ENCODE data around the gene PTPRM. TPM values are rescaled to one million over a fixed set of nuclear protein-coding genes. Genes with fewer than 3 reads are reported as not detected.

The PTPRM gene
- total RNA-seq, 4 donors from 2014 or later = 81.5 to 98.9 (median 86.8) TPM

DNA sequence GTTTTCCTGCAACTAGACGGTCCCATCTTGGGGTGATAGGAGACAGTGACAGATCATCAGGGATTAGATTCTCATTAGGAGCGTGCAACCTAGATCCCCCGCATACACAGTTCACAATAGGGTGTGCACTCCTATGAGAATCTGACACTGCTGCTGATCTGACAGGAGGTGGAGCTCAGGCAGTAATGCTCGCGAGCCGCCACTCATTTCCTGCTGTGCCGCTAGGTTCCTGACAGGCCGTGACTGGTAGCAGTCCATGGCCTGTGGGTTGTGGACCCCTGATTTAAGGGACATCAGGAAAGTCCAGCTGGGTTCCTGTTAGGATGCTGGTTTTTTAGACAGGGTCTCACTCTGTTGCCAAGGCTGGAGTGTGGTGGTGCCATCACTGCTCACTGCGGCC is 48.7 kb downstream of the PTPRM start:
- 75% methylated on average over 3 of the region's 9 CpGs; no CpG with 5 or more reads in 1 of the 2 donors for WGBS, 2 donors (ENCODE audit: low coverage in 1 of 2)
- ATAC-seq = no peak
- Histone ChIP-seq H3K27me3 (no peaks in the 10 kb centered on the region), H3K4me3 (no peak overlapping the region), H3K9me3 (no peaks in the 10 kb centered on the region), H3K4me1 (peaks cover 7 to 57% (median 23%) of the 10 kb centered on the region in 3 donors), H3K36me3 (no peaks in the 10 kb centered on the region), H3K27ac (peak overlapping the region in 1 of 4 donors; percentile 14)
- TF ChIP-seq POLR2AphosphoS5 (IDR thresholded peaks at IDR 0.05) = no peak
- TF ChIP-seq, protein P1, sequence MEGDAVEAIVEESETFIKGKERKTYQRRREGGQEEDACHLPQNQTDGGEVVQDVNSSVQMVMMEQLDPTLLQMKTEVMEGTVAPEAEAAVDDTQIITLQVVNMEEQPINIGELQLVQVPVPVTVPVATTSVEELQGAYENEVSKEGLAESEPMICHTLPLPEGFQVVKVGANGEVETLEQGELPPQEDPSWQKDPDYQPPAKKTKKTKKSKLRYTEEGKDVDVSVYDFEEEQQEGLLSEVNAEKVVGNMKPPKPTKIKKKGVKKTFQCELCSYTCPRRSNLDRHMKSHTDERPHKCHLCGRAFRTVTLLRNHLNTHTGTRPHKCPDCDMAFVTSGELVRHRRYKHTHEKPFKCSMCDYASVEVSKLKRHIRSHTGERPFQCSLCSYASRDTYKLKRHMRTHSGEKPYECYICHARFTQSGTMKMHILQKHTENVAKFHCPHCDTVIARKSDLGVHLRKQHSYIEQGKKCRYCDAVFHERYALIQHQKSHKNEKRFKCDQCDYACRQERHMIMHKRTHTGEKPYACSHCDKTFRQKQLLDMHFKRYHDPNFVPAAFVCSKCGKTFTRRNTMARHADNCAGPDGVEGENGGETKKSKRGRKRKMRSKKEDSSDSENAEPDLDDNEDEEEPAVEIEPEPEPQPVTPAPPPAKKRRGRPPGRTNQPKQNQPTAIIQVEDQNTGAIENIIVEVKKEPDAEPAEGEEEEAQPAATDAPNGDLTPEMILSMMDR (IDR thresholded peaks at IDR 0.05) = no peak
- TF ChIP-seq EP300 (IDR thresholded peaks at IDR 0.05) = no peak
- TF ChIP-seq POLR2A (IDR thresholded peaks at IDR 0.05) = no peak

DNA sequence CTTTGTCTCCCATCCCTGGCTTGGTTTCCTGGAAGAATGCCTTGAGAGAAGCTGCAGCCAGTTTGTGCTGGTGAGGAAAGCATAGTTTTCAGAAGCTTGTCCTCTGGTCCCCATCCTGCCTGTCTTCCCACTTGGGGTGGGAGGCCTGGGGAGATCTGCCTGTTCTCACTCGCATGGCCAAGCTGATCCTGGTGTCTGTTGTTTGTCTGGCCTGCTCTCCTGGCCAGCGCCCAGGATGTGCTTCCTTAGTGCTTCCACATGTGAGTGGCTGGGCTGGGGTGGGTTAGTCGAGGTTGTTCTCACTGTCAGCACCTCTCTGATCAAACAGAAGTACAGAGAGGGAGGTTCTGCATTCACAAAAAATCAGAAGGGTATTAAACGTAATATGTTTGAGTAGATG is 49.5 kb downstream of the PTPRM start:
- 44 to 48% methylated on average over 2 of the region's 4 CpGs for WGBS, 2 donors (ENCODE audit: low coverage in 1 of 2)
- no peaks in the 10 kb centered on the region for H3K36me3 ChIP-seq
- no peaks in the 10 kb centered on the region for H3K9me3 ChIP-seq
- no peaks in the 10 kb centered on the region for H3K27me3 ChIP-seq
- ATAC-seq = no peak
- H3K27ac ChIP-seq = peak overlapping the region in 1 of 4 donors; percentile 32
- TF ChIP-seq, protein P1 (IDR thresholded peaks at IDR 0.05) = no peak
- no peak for TF ChIP-seq POLR2AphosphoS5 (IDR thresholded peaks at IDR 0.05)
- TF ChIP-seq EP300 (IDR thresholded peaks at IDR 0.05) = no peak
- TF ChIP-seq POLR2A (IDR thresholded peaks at IDR 0.05) = no peak
- H3K4me3 ChIP-seq = no peak overlapping the region
- H3K4me1 ChIP-seq = peaks cover 7 to 57% (median 23%) of the 10 kb centered on the region in 3 donors

GRCh38 chr18:7617738-7618422 is 50.8 kb downstream of the PTPRM start:
- 24 to 44% methylated on average over 7 of the region's 7 CpGs for WGBS, 2 donors (ENCODE audit: low coverage in 1 of 2)
- TF ChIP-seq EP300 (IDR thresholded peaks at IDR 0.05) (no peak), POLR2A (IDR thresholded peaks at IDR 0.05) (no peak), POLR2AphosphoS5 (IDR thresholded peaks at IDR 0.05) (no peak)
- TF ChIP-seq, protein P1 (IDR thresholded peaks at IDR 0.05) = no peak
- Histone ChIP-seq H3K4me1 (peaks cover 9 to 66% (median 28%) of the 10 kb centered on the region in 3 donors), H3K9me3 (no peaks in the 10 kb centered on the region), H3K4me3 (no peak overlapping the region), H3K27ac (peak overlapping the region in 3 of 4 donors; percentile 21 to 53 (median 41)), H3K36me3 (no peaks in the 10 kb centered on the region), H3K27me3 (no peaks in the 10 kb centered on the region)
- peak; percentile 70 for ATAC-seq

DNA sequence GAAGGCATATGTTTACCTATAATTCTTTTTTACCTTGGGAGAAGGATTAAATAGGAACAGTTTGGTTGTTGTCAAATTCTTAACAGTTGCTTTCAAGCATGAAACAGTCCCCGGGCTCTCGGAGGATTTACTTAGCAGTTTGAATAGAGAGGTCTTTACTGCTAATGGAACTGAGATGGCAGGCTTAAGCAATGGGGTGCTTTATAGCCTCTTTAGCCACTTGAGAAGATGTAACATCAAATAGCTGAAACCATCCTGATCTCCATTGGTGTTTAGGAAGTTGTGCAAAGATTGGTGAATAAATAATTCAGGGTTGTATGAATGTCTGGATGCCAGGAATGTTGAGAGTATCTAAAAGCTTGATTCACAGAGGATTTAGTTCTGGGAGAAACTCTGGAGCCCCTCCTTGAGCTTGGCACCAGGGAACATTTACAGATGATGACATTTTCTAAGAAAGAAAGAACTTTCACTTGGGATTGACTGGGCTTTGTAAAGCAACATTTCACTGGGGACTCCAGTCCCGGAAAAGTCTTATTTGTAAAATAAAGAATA is 51.9 kb downstream of the PTPRM start:
- WGBS, 2 donors (ENCODE audit: low coverage in 1 of 2) = 56 to 73% methylated on average over 3 of the region's 3 CpGs
- Histone ChIP-seq H3K9me3 (no peaks in the 10 kb centered on the region), H3K27me3 (no peaks in the 10 kb centered on the region), H3K4me1 (peaks cover 9 to 76% (median 28%) of the 10 kb centered on the region in 3 donors), H3K4me3 (no peak overlapping the region), H3K36me3 (no peaks in the 10 kb centered on the region), H3K27ac (peak overlapping the region in 1 of 4 donors; percentile 20)
- no peak for TF ChIP-seq POLR2A (IDR thresholded peaks at IDR 0.05)
- TF ChIP-seq, protein P1 (IDR thresholded peaks at IDR 0.05) = no peak
- no peak for TF ChIP-seq EP300 (IDR thresholded peaks at IDR 0.05)
- no peak for TF ChIP-seq POLR2AphosphoS5 (IDR thresholded peaks at IDR 0.05)
- ATAC-seq = no peak

DNA sequence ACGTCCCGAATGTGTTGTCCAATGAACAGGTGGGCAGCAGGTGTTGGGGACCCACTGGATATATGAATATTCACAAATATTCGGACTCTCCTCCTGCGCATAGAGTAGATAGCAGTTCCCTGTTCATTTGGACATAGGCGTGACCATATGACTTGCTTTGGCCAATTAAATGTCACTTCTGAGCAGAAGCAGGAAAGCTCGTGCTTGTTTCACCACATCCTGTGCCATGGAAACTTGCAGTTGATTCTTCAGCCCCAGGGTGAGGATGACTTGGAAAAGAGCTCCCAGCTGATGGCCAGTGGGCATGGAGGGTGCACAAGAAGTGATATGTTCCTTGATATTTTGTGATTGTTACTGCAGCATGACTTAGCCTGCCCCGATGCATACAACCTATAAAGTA is 52.6 kb downstream of the PTPRM start:
- no peak for ATAC-seq
- Histone ChIP-seq H3K4me1 (peaks cover 9 to 84% (median 28%) of the 10 kb centered on the region in 3 donors), H3K27ac (peak overlapping the region in 1 of 4 donors; percentile 20), H3K27me3 (no peaks in the 10 kb centered on the region), H3K36me3 (no peaks in the 10 kb centered on the region), H3K4me3 (no peak overlapping the region), H3K9me3 (no peaks in the 10 kb centered on the region)
- WGBS, 2 donors (ENCODE audit: low coverage in 1 of 2) = 78 to 82% methylated on average over 5 to 6 of the region's 7 CpGs
- no peak for TF ChIP-seq EP300 (IDR thresholded peaks at IDR 0.05)
- no peak for TF ChIP-seq POLR2AphosphoS5 (IDR thresholded peaks at IDR 0.05)
- TF ChIP-seq, protein P1 (IDR thresholded peaks at IDR 0.05) = no peak
- TF ChIP-seq POLR2A (IDR thresholded peaks at IDR 0.05) = no peak

All from gastroesophageal sphincter (tissue), 4 donors.